Right kidney (tissue), 1 donor: ENCODE data around the gene LRRC36.
A peak's percentile ranks its signal among the peaks of the same experiment; 100 is the strongest.

Experiments
- DNase-seq: peaks from one replicate; pipeline ENCODE4 v3.0.0-alpha.2; 2016

LRRC36 gene

DNA sequence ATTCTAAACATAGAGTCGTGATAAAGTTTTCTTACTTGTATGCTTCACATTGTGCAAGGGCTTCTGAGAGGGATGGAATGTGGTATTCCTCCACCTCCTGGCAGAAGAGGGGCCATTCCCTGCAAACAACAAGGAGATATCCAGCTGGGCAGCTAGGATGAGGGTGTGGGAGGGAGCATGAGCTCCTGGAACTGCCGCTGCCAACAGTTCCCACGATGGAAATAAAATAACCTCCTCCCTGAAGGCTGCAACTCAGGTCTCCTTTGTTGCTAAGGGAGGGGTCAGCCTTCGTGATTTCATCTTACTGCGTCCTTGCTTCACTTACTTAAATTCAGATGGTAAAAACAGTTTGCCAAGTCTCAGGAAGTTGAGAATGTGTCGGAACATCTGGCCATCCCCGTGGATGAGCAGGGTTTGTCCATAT, 31.7 kb upstream of the LRRC36 start:
- no peak for DNase-seq

GRCh38 chr16:67296420-67296819, 30.2 kb upstream of the LRRC36 start:
- no peak for DNase-seq

DNA sequence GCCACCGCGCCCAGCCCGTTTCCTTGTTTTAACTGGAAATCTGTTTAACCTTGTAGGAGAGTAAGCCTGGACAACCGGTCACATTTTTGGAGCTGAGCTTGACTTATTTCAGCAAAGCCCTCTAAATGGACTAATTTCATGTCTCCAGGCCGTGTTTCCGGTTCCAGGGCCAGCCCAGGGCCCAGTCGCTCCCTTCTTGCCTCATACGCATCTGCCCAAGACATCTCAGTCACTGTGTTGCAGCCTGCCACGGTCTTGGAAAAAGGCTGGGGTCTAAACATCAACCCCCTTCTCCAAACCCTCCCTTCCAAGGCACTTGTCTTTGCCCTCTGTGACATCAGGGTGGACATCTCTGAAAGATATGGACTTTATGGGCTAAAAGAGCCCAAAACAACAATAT, 28.3 kb upstream of the LRRC36 start:
- DNase-seq: no peak

GRCh38 chr16:67299269-67299668, 27.3 kb upstream of the LRRC36 start:
- DNase-seq: no peak

DNA sequence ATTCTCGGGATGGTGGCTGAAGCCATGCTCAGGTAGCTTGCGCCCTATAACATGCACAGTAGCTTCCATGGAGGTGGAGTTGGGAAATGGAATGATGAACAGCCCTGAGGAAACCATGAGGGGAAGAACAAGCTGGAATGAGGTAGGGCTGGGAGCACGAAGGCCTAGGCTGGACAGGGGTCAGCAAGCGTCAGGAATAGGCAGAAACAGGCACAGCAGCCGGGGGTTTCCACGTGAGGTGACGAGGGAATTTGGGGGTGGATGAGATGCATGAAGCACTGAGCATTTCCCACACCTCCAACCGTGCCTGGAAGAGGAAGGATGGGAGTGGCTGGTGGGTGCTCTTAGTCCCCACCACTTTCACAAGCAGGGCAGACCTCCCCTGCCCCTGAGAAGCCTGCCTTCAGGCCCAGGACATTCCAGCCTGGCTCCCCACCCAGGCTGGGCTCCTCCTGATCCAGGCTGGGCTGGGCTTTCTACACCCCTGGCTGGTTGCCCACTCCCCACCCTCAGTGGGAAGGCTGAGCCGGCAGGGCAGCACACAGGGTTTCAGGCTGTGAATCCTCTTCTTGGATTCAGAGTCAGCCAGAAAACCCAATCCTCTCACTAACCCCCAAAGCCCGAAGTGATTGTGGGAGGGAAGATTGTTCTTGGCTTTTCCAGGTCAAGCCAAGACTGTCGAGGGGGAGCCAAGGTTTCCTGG, 25.4 kb upstream of the LRRC36 start:
- DNase-seq: no peak

GRCh38 chr16:67302076-67302475, 24.5 kb upstream of the LRRC36 start:
- no peak for DNase-seq

GRCh38 chr16:67302970-67303369, 23.6 kb upstream of the LRRC36 start:
- no peak for DNase-seq

GRCh38 chr16:67304020-67304419, 22.6 kb upstream of the LRRC36 start:
- no peak for DNase-seq

- DNase-seq: no peak
Measured at GRCh38 chr16:67305216-67306071, 21.2 kb upstream of the LRRC36 start.

DNA sequence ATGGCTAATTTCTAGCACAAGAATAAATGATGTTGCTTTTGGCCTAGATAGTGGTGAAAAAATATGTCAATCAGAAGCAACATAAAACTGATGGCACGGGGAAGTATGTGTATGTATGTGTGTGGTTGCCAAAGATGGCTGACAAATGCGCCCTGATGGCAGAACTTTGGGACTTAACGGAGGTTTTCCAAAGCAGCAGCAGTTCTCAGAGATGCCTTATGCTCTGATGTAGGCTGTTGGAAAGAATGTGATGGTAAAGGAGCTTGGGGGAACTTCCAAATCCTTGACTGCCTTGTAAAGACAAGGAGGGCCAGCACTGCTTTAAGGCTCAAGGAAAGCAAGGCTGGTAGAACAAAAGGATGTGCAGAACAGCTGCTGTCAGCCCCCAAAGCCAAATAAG, 16.1 kb upstream of the LRRC36 start:
- no peak for DNase-seq

GRCh38 chr16:67311607-67312488, 14.8 kb upstream of the LRRC36 start:
- DNase-seq: peak; percentile 32

- no peak for DNase-seq
Measured at GRCh38 chr16:67312719-67313118, 13.9 kb upstream of the LRRC36 start.

DNA sequence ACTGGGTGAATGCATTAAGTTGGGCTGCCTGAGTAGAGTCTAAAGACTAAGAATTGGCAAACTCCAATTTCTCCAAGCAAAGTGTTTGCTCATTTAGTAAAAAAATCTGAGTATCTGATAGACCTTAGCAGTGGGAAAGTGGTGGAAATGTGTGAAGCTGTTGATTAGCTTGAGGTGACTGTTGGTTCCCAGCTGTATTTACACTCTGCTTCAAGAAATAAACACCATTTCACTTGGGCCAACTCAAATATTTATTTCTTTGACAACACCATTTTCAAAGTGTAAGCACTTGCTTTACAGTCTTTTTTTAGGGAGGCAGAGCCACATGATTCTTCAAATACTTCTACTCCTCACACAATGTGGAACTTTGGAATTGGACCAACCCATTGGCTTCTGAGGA, 8.8 kb upstream of the LRRC36 start:
- no peak for DNase-seq

GRCh38 chr16:67326115-67326471, 522 bp upstream of the LRRC36 start:
- DNase-seq: no peak

- no peak for DNase-seq
Measured at GRCh38 chr16:67327743-67328142, 1.1 kb downstream of the LRRC36 start.

- DNase-seq: no peak
Measured at GRCh38 chr16:67329901-67330300, 3.3 kb downstream of the LRRC36 start.

GRCh38 chr16:67333315-67333714, 6.7 kb downstream of the LRRC36 start:
- DNase-seq: no peak

DNA sequence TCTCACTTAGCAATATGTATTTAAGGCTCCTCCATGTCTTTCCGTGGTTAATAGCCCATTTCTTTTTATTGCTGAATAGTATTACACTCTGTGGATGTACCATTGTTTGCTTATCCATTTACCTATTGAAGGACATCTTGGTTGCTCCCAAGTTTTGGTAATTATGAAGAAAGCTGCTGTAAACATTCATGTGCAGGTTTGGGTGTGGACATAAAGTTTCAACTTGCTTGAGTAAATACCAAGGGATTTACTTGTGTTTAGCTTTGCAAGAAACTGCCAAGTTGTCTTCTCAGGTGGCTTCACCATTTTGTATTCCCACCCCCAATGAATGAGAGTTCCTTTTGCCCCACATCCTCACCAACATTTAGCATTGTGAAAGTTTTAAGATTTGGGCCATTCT, 9.5 kb downstream of the LRRC36 start:
- no peak for DNase-seq

DNA sequence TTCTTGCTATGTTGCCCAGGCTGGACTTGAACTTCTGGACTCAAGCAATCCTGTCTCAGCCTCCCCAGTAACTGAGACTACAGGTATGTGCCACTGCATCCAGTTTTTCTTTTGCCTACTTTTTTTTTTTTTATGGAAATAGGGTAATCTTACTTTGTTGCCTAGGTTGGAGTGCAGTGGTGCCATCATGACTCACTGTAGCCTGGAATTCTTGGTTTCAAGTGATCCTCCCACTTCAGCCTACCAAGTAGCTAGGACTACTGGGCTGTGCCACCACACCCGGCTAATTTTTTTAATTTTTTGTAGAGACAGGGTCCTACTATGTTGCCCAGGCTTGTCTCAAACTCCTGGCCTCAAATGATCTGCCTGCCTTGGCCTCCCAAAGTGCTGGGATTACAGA, 10.0 kb downstream of the LRRC36 start:
- DNase-seq: no peak

DNA sequence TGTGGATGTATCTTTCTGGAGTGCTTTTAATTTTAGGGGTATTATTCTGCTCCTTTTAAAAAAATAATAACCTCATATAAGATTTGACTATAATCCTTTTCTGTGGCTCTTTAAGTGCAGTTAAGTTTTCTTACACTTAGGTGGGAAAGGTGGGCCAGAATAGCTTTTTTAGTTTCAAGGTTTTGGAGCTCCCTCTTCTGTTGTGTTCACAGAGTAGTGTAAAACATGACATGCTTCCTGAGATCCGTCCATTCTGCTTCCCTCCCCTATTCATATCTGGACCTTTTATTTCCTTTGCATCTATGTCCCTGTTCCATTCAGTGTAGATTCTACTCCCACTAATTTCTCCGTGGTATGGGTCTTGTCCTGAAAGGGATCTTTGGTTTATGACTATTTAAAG, 12.8 kb downstream of the LRRC36 start:
- no peak for DNase-seq

DNA sequence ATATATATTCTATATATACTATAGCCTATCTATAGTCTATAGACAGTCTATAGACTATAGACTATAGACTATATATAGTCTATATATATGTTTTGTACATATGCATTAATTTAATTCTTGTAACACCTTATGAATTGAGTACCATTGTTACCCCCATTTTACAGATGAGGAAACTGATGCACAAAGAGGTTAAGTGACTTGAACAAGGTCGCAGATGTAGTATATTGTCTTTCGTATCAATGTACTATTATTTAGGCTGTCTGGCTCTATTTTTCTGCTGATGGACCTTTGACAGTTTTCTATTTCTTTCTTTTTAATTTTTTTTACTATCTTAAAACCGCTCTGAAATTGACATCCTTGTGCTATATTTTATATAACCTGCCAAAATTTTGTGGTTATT, 14.6 kb downstream of the LRRC36 start:
- no peak for DNase-seq

DNA sequence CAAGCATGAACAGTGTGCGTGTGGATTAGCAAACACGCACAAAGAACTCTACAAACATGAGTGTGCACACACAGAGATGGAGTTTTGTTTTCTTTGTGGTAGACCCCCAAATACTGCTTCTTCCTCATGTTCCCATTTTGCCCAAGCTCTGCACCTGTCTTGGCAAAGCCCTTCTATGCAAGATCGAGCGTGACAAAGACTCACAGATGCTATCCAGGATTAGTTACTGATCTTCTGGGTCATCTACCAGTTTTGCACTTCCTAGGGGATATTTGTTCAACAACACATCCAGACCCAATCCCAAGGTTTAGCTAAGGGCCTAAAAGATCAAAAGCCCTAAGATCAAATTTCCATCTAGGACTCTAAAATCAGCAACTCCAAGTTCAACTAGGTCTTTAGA, 16.0 kb downstream of the LRRC36 start:
- no peak for DNase-seq

- DNase-seq: no peak
Measured at GRCh38 chr16:67345401-67345800, 18.8 kb downstream of the LRRC36 start.
